PFSK-1 (cell line): ENCODE measurements around the gene SELENOW.

Experiments used
- FOXP2 ChIP-seq: optimal IDR thresholded peaks from 2 replicates; pipeline ENCODE3; 2011; ENCODE audit warnings: borderline replicate concordance, control low read depth, inconsistent platforms; ENCODE audit not compliant: insufficient read depth; ENCODE audit errors: extremely low read length, extremely low read depth
- POLR2AphosphoS5 ChIP-seq: IDR thresholded peaks from 2 replicates; pipeline ENCODE4 v1.6.1; 2012; ENCODE audit warnings: low read depth, mild to moderate bottlenecking, control low read depth, low read length, moderate library complexity
- SIN3A ChIP-seq: IDR thresholded peaks from 2 replicates; pipeline ENCODE4 v1.6.1; 2012; ENCODE audit warnings: mild to moderate bottlenecking, low read length, moderate library complexity, borderline replicate concordance; ENCODE audit not compliant: insufficient read depth
- TAF1 ChIP-seq: IDR thresholded peaks from 2 replicates; pipeline ENCODE4 v1.6.1; 2012; ENCODE audit warnings: low read length, control low read depth, borderline replicate concordance; ENCODE audit not compliant: insufficient read depth
- TF ChIP-seq, protein P1 (sequence below), 2 experiments: IDR thresholded peaks; 2 replicates each; pipeline versions ENCODE4 v1.6.1 to v1.8.0; 2011 to 2012; ENCODE audit warnings: low read depth in 2 of 2, low read length in 2 of 2, control low read depth in 1 of 2, inconsistent platforms in 1 of 2, mild to moderate bottlenecking in 1 of 2, moderate library complexity in 1 of 2; ENCODE audit not compliant: insufficient read depth in 1 of 2

Gene SELENOW

GRCh38 chr19:47735131-47735530 lies 43.4 kb upstream of the SELENOW start:
- TF ChIP-seq, protein P1, sequence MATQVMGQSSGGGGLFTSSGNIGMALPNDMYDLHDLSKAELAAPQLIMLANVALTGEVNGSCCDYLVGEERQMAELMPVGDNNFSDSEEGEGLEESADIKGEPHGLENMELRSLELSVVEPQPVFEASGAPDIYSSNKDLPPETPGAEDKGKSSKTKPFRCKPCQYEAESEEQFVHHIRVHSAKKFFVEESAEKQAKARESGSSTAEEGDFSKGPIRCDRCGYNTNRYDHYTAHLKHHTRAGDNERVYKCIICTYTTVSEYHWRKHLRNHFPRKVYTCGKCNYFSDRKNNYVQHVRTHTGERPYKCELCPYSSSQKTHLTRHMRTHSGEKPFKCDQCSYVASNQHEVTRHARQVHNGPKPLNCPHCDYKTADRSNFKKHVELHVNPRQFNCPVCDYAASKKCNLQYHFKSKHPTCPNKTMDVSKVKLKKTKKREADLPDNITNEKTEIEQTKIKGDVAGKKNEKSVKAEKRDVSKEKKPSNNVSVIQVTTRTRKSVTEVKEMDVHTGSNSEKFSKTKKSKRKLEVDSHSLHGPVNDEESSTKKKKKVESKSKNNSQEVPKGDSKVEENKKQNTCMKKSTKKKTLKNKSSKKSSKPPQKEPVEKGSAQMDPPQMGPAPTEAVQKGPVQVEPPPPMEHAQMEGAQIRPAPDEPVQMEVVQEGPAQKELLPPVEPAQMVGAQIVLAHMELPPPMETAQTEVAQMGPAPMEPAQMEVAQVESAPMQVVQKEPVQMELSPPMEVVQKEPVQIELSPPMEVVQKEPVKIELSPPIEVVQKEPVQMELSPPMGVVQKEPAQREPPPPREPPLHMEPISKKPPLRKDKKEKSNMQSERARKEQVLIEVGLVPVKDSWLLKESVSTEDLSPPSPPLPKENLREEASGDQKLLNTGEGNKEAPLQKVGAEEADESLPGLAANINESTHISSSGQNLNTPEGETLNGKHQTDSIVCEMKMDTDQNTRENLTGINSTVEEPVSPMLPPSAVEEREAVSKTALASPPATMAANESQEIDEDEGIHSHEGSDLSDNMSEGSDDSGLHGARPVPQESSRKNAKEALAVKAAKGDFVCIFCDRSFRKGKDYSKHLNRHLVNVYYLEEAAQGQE (IDR thresholded peaks at IDR 0.05; ENCODE audit: insufficient read depth in 1 of 2, low read depth in 2 of 2, low read length in 2 of 2): no peak
- TF ChIP-seq SIN3A (no peak), FOXP2 (no peak), POLR2AphosphoS5 (no peak), TAF1 (no peak)

GRCh38 chr19:47740866-47741519 lies 37.5 kb upstream of the SELENOW start:
- TF ChIP-seq TAF1 (no peak), SIN3A (no peak), POLR2AphosphoS5 (no peak), FOXP2 (no peak)
- TF ChIP-seq, protein P1 (IDR thresholded peaks at IDR 0.05; ENCODE audit: insufficient read depth in 1 of 2, low read depth in 2 of 2, low read length in 2 of 2): no peak

GRCh38 chr19:47741544-47742140 lies 36.9 kb upstream of the SELENOW start:
- no peak for TF ChIP-seq TAF1
- no peak for TF ChIP-seq SIN3A
- TF ChIP-seq, protein P1 (IDR thresholded peaks at IDR 0.05; ENCODE audit: insufficient read depth in 1 of 2, low read depth in 2 of 2, low read length in 2 of 2): no peak
- TF ChIP-seq POLR2AphosphoS5: no peak
- TF ChIP-seq FOXP2: no peak

GRCh38 chr19:47742634-47743033 lies 35.9 kb upstream of the SELENOW start:
- TF ChIP-seq POLR2AphosphoS5: no peak
- TF ChIP-seq TAF1: no peak
- no peak for TF ChIP-seq SIN3A
- TF ChIP-seq FOXP2: no peak
- TF ChIP-seq, protein P1 (IDR thresholded peaks at IDR 0.05; ENCODE audit: insufficient read depth in 1 of 2, low read depth in 2 of 2, low read length in 2 of 2): no peak
